H54 (cell line): ENCODE measurements around the gene GPS2.
"Not testable (repeated sequence)": the region's sequence is repeated elsewhere in the genome, so short reads cannot be mapped to it uniquely, and the experiment has no call there.

ENCODE experiments used
- DNase-seq: peaks from one replicate; pipeline ENCODE4 v3.0.0; 2011; ENCODE audit warnings: low spot score, mixed read lengths; ENCODE audit not compliant: insufficient read length
- FAIRE-seq: peaks from 3 replicates; lab custom pipeline; 2011; peaks lifted over from hg19 to GRCh38; lab: Jason Lieb, UNC
- POLR2A ChIP-seq: IDR thresholded peaks from 2 replicates; pipeline ENCODE4 v1.6.1; 2011; ENCODE audit warnings: low read depth, mild to moderate bottlenecking, low read length

Gene GPS2

GRCh38 chr17:7348478-7349242, 33.5 kb upstream of the GPS2 start:
- DNase-seq (no peak), FAIRE-seq (no peak)
- TF ChIP-seq POLR2A = no peak

- no peak for FAIRE-seq
- no peak for TF ChIP-seq POLR2A
- no peak for DNase-seq
Observed at GRCh38 chr17:7347630-7348477, 32.7 kb upstream of the GPS2 start.

GRCh38 chr17:7346761-7347614, 31.8 kb upstream of the GPS2 start:
- FAIRE-seq (no peak), DNase-seq (no peak)
- TF ChIP-seq POLR2A = no peak

- TF ChIP-seq POLR2A = no peak
- no peak for DNase-seq
- FAIRE-seq = no peak
Observed at GRCh38 chr17:7343250-7343649, 28.1 kb upstream of the GPS2 start.

- no peak for TF ChIP-seq POLR2A
- DNase-seq = no peak
- no peak for FAIRE-seq
Observed at GRCh38 chr17:7341842-7342241, 26.7 kb upstream of the GPS2 start.

GRCh38 chr17:7340179-7340578, 25.0 kb upstream of the GPS2 start:
- no peak for FAIRE-seq
- no peak for TF ChIP-seq POLR2A
- no peak for DNase-seq

GRCh38 chr17:7337600-7337999, 22.4 kb upstream of the GPS2 start:
- not testable (repeated sequence) for DNase-seq, FAIRE-seq

GRCh38 chr17:7336240-7337175, 21.3 kb upstream of the GPS2 start, which contains the start of gene ACAP1:
Gene ACAP1 (plus strand): TSS chr17:7336529. CDS start chr17:7336735, 206 bp downstream.
- DNase-seq (no peak), FAIRE-seq (no peak)
- TF ChIP-seq POLR2A = no peak

- FAIRE-seq = not testable (repeated sequence)
Observed at GRCh38 chr17:7335765-7336164, 20.6 kb upstream of the GPS2 start.

GRCh38 chr17:7334938-7335538, 19.9 kb upstream of the GPS2 start:
- FAIRE-seq (no peak), DNase-seq (no peak)
- no peak for TF ChIP-seq POLR2A

More at GRCh38 chr17:7335765-7336164, 20.6 kb upstream of the GPS2 start:
- DNase-seq = not testable (repeated sequence)

GRCh38 chr17:7332600-7333069, 17.5 kb upstream of the GPS2 start:
- DNase-seq, FAIRE-seq: not testable (repeated sequence)

- FAIRE-seq (no peak), DNase-seq (no peak)
- no peak for TF ChIP-seq POLR2A
Observed at GRCh38 chr17:7332111-7332510, 17.0 kb upstream of the GPS2 start.

- DNase-seq (no peak), FAIRE-seq (no peak)
- TF ChIP-seq POLR2A = no peak
Observed at GRCh38 chr17:7330638-7331015, 15.5 kb upstream of the GPS2 start.
